22Rv1 (cell line): ENCODE measurements around the gene ZNF493.

Experiments
- CTCF ChIP-seq: fragments of 450-650 bp; IDR thresholded peaks from 2 replicates; pipeline ENCODE4 v1.5.1; 2017; ENCODE audit warnings: mild to moderate bottlenecking
- ZFX ChIP-seq: fragments of 450-650 bp; IDR thresholded peaks from 2 replicates; pipeline ENCODE4 v1.6.1; 2017; ENCODE audit warnings: antibody characterized with exemption, borderline replicate concordance

GRCh38 chr19:21432590-21432989, 35.7 kb downstream of the ZNF493 start:
- TF ChIP-seq CTCF (no peak), ZFX (no peak)
